Smooth muscle cell (in vitro differentiated cells): ENCODE data around the gene IKZF1. TPM values are rescaled to one million over a fixed set of nuclear protein-coding genes. Genes with fewer than 3 reads are reported as not detected.

Experiments
- DNase-seq: peaks from one replicate; lab custom pipeline; 2025; ENCODE audit not compliant: unreplicated experiment; lab: John Stamatoyannopoulos, UW
- H2AFZ ChIP-seq: fragments of 200-600 bp; sonication (generic); 2 replicates; pipeline ENCODE4 v1.6.0; 2016; ENCODE audit warnings: antibody characterized with exemption, low read depth, mild to moderate bottlenecking
- H3F3A ChIP-seq: fragments of 200-600 bp; sonication (generic); 2 replicates; pipeline ENCODE4 v1.6.0; 2017; ENCODE audit warnings: antibody characterized with exemption, low read depth
- H3K27ac ChIP-seq: fragments of 200-600 bp; sonication (generic); 2 replicates; pipeline ENCODE4 v1.5.1; 2016; ENCODE audit warnings: low read depth, mild to moderate bottlenecking
- H3K27me3 ChIP-seq: fragments of 200-600 bp; sonication (generic); 2 replicates; pipeline ENCODE4 v1.6.1; 2016; ENCODE audit warnings: low read depth, mild to moderate bottlenecking
- H3K36me3 ChIP-seq: fragments of 200-600 bp; sonication (generic); 2 replicates; pipeline ENCODE4 v1.5.1; 2016; ENCODE audit warnings: low read depth
- H3K4me1 ChIP-seq: fragments of 200-600 bp; sonication (generic); 2 replicates; pipeline ENCODE4 v1.5.1; 2016; ENCODE audit warnings: low read depth
- H3K4me2 ChIP-seq: fragments of 200-600 bp; sonication (generic); 2 replicates; pipeline ENCODE4 v1.6.0; 2016; ENCODE audit warnings: mild to moderate bottlenecking
- H3K4me3 ChIP-seq: fragments of 200-600 bp; sonication (generic); 2 replicates; pipeline ENCODE4 v1.5.1; 2016; ENCODE audit warnings: mild to moderate bottlenecking
- H3K79me2 ChIP-seq: fragments of 200-600 bp; sonication (generic); 2 replicates; pipeline ENCODE4 v1.6.0; 2016; ENCODE audit warnings: low read depth, mild to moderate bottlenecking
- H3K9ac ChIP-seq: fragments of 200-600 bp; sonication (generic); 2 replicates; pipeline ENCODE4 v1.6.0; 2016; ENCODE audit warnings: low read depth
- H3K9me3 ChIP-seq: fragments of 200-600 bp; sonication (generic); replicated peaks from 2 replicates; pipeline ENCODE4 v1.5.1; 2016; ENCODE audit warnings: low read depth
- H4K20me1 ChIP-seq: fragments of 200-600 bp; sonication (generic); 2 replicates; pipeline ENCODE4 v1.6.0; 2016; ENCODE audit warnings: low read depth
- WGBS: methylation state at CpG from one replicate; pipeline ENCODE4 v1.1.7; 2016; ENCODE audit warnings: low lambda C conversion rate; 5-methylcytosine and 5-hydroxymethylcytosine counted together
- polyA plus RNA-seq: library from polyadenylated mRNA; unstranded; fragments of >200 nt; fragmentation: Nextera tagmentation; extraction: Ambion mirVana; gene quantifications from 2 replicates; pipeline ENCODE4 v1.2.1, GENCODE V29; 2016
- total RNA-seq: library from RNA; depleted of rRNA; stranded (reverse); fragments of >200 nt; gene quantifications from 2 replicates; pipeline ENCODE4 v1.2.3, GENCODE V29; 2014
- TF ChIP-seq, protein P1 (sequence below): fragments of 200-600 bp; sonication (generic); IDR thresholded peaks from 2 replicates; pipeline ENCODE4 v1.5.1; 2017; ENCODE audit warnings: borderline replicate concordance, mild to moderate bottlenecking, antibody characterized with exemption; ENCODE audit not compliant: insufficient read depth, poor library complexity, severe bottlenecking

The IKZF1 gene
- total and polyA plus RNA-seq, 2 experiments from 2014 or later: not detected

GRCh38 chr7:50281680-50282445, 22.7 kb upstream of the IKZF1 start:
- WGBS: 79% methylated on average over 12 of the region's 12 CpGs
- TF ChIP-seq, protein P1, sequence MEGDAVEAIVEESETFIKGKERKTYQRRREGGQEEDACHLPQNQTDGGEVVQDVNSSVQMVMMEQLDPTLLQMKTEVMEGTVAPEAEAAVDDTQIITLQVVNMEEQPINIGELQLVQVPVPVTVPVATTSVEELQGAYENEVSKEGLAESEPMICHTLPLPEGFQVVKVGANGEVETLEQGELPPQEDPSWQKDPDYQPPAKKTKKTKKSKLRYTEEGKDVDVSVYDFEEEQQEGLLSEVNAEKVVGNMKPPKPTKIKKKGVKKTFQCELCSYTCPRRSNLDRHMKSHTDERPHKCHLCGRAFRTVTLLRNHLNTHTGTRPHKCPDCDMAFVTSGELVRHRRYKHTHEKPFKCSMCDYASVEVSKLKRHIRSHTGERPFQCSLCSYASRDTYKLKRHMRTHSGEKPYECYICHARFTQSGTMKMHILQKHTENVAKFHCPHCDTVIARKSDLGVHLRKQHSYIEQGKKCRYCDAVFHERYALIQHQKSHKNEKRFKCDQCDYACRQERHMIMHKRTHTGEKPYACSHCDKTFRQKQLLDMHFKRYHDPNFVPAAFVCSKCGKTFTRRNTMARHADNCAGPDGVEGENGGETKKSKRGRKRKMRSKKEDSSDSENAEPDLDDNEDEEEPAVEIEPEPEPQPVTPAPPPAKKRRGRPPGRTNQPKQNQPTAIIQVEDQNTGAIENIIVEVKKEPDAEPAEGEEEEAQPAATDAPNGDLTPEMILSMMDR: no peak
- no peak overlapping the region for H3K4me3 ChIP-seq
- no peak overlapping the region for H3K27ac ChIP-seq
- H3K9ac ChIP-seq: no peak overlapping the region
- no peaks in the 10 kb centered on the region for H3K9me3 ChIP-seq
- no peaks in the 10 kb centered on the region for H3K79me2 ChIP-seq
- no peak overlapping the region for H3K4me2 ChIP-seq
- H3F3A ChIP-seq: no peaks in the 10 kb centered on the region
- no peak overlapping the region for H2AFZ ChIP-seq
- no peaks in the 10 kb centered on the region for H3K27me3 ChIP-seq
- no peaks in the 10 kb centered on the region for H3K4me1 ChIP-seq
- DNase-seq: no peak
- no peaks in the 10 kb centered on the region for H4K20me1 ChIP-seq
- H3K36me3 ChIP-seq: no peaks in the 10 kb centered on the region

GRCh38 chr7:50282813-50283605, 21.5 kb upstream of the IKZF1 start:
- no peaks in the 10 kb centered on the region for H3K79me2 ChIP-seq
- H3K27me3 ChIP-seq: no peaks in the 10 kb centered on the region
- no peak overlapping the region for H3K27ac ChIP-seq
- WGBS: 88% methylated on average over 11 of the region's 11 CpGs
- TF ChIP-seq, protein P1: no peak
- H3K36me3 ChIP-seq: no peaks in the 10 kb centered on the region
- no peaks in the 10 kb centered on the region for H3K4me1 ChIP-seq
- no peak overlapping the region for H2AFZ ChIP-seq
- H3K4me3 ChIP-seq: no peak overlapping the region
- no peak overlapping the region for H3K9ac ChIP-seq
- H3K4me2 ChIP-seq: no peak overlapping the region
- no peak for DNase-seq
- H3F3A ChIP-seq: no peaks in the 10 kb centered on the region
- H3K9me3 ChIP-seq: no peaks in the 10 kb centered on the region
- H4K20me1 ChIP-seq: no peaks in the 10 kb centered on the region

GRCh38 chr7:50283731-50284130, 20.8 kb upstream of the IKZF1 start:
- no peak overlapping the region for H3K4me3 ChIP-seq
- TF ChIP-seq, protein P1: no peak
- 94% methylated on average over 4 of the region's 4 CpGs for WGBS

More at GRCh38 chr7:50283731-50284130, 20.8 kb upstream of the IKZF1 start:
- DNase-seq: no peak
- Histone ChIP-seq H3K9me3 (no peaks in the 10 kb centered on the region), H3K27me3 (no peaks in the 10 kb centered on the region), H3K4me1 (no peaks in the 10 kb centered on the region), H3K9ac (no peak overlapping the region), H3K79me2 (no peaks in the 10 kb centered on the region), H2AFZ (no peak overlapping the region), H3K4me2 (no peak overlapping the region), H3K36me3 (no peaks in the 10 kb centered on the region), H4K20me1 (no peaks in the 10 kb centered on the region), H3K27ac (no peak overlapping the region), H3F3A (no peaks in the 10 kb centered on the region)
